COLO829 (cell line): ENCODE results near the gene THSD7B.
"Not testable (repeated sequence)": the region's sequence is repeated elsewhere in the genome, so short reads cannot be mapped to it uniquely, and the experiment has no call there.

Experiments
- DNase-seq: peaks from one replicate; pipeline ENCODE4 v3.0.0; 2012; ENCODE audit warnings: low spot score

THSD7B gene, protein sequence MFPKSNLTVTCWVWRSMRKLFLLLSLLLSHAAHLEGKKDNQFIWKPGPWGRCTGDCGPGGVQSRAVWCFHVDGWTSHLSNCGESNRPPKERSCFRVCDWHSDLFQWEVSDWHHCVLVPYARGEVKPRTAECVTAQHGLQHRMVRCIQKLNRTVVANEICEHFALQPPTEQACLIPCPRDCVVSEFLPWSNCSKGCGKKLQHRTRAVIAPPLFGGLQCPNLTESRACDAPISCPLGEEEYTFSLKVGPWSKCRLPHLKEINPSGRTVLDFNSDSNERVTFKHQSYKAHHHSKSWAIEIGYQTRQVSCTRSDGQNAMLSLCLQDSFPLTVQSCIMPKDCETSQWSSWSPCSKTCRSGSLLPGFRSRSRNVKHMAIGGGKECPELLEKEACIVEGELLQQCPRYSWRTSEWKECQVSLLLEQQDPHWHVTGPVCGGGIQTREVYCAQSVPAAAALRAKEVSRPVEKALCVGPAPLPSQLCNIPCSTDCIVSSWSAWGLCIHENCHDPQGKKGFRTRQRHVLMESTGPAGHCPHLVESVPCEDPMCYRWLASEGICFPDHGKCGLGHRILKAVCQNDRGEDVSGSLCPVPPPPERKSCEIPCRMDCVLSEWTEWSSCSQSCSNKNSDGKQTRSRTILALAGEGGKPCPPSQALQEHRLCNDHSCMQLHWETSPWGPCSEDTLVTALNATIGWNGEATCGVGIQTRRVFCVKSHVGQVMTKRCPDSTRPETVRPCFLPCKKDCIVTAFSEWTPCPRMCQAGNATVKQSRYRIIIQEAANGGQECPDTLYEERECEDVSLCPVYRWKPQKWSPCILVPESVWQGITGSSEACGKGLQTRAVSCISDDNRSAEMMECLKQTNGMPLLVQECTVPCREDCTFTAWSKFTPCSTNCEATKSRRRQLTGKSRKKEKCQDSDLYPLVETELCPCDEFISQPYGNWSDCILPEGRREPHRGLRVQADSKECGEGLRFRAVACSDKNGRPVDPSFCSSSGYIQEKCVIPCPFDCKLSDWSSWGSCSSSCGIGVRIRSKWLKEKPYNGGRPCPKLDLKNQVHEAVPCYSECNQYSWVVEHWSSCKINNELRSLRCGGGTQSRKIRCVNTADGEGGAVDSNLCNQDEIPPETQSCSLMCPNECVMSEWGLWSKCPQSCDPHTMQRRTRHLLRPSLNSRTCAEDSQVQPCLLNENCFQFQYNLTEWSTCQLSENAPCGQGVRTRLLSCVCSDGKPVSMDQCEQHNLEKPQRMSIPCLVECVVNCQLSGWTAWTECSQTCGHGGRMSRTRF (N-terminal part only)

DNA sequence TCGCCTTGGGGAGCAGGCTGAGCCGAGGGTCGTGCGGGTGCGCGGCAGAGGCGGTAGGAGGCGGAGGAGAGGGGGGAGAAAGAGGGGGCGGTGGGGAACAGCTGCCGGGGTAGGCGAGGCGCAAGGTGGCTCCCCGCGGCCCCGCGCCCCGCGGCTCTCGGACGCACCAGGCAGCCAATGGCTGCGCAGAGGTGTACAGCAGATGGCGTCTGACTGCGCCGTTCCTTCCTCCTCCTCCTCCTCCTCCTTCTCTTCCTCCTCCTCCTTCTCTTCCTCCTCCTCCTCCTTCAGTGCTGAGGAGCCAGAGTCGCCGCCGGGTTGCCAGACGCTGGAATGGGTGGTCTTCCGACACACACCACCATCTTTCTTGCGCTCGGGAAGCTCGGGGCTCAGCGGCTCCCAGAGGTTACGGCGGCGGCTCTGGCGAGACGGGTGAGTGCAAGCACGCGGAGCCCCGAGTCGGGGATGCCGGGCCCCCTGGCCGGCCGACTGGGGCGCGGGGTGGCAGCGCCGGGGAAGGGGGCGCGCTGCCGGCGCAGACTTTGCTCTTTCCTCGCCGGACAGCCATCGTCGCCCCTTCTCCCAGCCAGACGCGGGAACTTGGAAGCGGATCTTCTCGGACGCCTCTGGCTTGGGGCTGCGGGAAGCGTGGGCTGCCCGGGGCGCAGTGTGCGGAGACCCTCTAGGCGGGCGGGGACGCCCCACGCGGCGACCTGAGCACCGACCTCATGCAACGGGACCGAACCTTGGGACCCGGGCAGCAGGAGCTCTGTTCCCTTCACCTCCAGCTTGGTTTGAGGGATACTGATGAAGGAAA lies at the start of gene THSD7B:
Gene THSD7B, plus strand, starts transcription at position 290 of the 817 bp plus-strand sequence. CDS start 116,634 bp downstream, outside the sequence.
- no peak for DNase-seq

DNA sequence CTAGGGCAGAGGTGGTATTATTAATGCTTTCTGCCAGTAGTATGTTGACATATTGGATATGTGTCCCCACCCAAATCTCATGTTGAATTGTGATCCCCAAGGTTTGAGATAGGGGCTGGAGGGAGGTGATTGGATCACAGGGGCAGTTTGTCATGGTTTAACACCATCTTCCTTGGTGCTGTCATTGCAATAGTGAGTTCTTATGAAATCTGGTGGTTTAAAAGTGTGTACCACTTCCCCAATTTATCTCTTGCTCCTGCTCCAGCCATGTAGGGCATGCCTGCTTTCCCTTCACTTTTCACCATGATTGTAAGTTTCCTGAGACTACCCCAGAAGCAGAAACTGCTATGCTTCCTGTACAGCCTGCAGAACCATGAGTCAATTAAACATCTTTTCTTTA lies 47.1 kb upstream of the THSD7B start:
- no peak for DNase-seq

DNA sequence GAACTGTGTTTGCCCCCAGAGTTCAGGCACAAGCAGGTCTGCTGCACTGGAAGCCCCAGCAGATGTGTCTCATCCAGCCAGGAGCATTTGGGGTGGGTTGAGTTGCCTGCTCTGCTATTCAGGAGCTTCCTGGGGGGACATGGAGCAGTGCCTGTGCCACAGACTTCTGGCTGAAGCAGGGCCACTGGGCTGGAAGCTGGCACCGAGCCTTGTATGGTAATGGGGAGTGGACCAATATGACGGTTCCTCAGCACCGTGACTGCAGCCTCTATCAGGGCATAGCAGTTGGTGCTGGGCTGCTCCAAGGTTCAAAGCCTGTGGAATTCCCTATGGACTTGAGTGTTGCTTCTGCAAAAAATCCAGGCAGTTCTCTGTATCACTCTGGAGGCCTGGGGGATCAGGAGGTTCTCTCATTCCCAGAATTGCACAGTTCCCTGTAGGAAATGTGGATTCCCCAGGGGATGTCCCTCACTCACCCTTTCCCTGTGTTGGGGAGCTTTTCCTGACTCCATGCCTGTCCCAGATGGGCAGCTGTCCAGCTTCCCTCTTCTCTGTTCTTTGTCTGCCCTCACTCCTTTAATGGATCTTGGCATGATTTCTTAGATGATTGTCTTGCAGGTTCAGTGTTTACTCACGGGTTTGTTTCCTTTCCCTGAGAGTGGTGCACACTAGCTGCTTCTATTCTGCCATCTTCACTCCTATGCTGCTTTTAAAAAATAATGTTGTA lies 37.2 kb upstream of the THSD7B start:
- DNase-seq = no peak

DNA sequence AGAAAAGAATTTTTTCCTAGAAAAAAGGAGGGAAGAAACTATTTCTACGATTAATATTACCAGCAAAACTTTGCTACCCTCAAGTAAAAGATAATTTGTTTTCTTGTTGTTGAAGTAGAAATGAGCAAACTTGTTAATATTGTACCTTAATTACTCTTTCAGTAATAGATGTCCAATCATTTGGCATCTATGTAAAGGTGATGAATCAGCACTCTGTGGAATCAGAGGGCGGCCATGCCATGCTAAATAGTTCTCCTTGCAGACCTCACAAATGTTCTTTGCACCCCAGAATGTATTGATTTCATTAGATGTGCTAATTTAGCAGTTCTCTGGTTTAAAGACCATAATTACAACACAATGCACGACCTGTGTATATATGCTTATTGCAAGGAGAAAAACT lies 29.1 kb upstream of the THSD7B start:
- no peak for DNase-seq

DNA sequence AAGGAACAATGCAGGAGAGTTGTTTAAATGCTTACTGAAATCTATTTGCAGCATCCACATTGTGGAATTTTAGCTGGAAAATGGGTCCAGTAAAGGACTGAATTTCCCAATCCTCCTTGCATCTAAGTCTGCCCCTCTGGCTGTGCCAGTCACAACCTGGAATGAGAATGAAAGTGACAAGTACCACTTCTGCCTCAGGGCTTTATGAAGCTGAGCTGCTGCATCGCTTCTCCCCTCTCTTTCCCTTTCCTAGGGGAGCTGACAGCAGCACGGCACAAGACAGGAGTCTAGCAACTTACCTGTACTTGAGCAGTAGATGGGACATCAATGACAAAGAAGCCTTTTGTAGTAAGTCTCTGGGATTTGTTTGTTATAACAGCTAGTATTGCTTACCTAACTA lies 27.3 kb upstream of the THSD7B start:
- DNase-seq = no peak

DNA sequence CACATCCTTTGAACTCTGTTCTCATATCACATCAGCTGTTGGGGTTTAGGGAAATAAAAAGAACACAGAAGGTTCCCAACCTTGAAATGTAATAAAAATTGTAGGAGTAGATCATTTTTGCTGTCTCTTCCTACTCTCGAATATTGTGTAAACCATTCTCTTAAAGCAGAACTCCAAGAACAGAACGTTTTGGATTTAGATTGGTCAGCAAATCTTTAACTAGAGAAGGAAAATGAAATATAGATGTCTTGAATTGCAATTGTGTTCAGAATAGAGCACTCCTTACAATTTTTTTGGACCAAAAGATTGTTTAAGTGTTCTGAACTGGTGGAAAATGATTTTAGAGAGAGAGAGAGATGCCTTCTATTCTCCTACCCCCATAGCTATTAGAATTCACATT lies 23.9 kb upstream of the THSD7B start:
- DNase-seq = no peak

DNA sequence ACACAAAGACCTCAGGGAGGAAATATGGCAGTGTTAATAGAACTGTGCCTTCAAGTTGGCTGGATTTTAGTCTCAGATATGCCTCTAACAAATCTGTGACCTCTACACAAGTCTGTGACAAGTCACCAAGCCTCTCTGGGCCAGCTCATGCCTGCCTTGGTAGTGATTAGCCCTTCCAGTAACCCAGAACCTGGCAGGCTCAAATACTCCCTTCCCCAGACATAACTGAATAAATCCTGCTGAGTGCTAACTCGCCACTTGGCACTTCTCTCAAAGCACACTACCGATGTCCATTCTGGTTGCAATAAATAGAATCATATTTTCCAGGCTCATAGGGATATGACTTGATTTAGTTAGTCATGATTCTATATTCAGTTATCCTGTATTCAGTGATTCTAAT lies 15.3 kb upstream of the THSD7B start:
- DNase-seq = no peak

DNA sequence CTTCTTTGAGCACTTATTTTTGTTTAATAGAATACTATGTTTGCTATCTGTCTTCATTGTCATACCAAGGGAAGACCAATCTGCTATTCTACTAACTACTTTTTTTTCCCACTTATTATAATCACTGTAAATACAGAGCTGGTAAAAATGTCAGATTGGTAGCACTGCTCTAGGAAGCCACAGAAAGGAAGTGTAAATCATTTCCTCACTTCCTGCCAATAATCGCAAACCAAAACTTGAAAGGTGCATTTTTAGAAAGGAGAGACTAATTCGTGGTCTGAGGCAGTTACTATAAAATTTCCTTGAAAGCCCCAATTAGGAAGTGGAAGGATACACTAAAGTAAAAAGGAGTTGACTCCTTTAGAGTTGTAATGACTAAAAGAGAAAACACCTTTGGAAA lies 13.9 kb upstream of the THSD7B start:
- no peak for DNase-seq

DNA sequence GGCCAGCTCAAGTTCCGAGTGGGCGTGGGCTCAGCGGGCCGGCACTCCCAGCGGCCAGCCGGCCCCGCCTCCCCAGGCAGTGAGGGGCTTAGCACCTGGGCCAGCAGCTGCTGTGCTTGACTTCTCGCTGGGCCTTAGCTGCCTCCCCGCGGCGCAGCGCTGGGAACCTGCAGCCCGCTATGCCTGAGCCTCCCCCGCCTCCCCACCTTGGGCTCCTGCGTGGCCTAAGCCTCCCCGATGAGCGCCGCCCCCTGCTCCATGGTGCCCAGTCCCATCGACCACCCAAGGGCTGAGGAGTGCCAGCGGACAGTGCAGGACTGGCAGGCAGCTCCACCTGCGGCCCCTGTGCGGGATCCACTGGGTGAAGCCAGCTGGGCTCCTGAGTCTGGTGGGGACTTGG lies 6.8 kb upstream of the THSD7B start:
- DNase-seq = not testable (repeated sequence)

DNA sequence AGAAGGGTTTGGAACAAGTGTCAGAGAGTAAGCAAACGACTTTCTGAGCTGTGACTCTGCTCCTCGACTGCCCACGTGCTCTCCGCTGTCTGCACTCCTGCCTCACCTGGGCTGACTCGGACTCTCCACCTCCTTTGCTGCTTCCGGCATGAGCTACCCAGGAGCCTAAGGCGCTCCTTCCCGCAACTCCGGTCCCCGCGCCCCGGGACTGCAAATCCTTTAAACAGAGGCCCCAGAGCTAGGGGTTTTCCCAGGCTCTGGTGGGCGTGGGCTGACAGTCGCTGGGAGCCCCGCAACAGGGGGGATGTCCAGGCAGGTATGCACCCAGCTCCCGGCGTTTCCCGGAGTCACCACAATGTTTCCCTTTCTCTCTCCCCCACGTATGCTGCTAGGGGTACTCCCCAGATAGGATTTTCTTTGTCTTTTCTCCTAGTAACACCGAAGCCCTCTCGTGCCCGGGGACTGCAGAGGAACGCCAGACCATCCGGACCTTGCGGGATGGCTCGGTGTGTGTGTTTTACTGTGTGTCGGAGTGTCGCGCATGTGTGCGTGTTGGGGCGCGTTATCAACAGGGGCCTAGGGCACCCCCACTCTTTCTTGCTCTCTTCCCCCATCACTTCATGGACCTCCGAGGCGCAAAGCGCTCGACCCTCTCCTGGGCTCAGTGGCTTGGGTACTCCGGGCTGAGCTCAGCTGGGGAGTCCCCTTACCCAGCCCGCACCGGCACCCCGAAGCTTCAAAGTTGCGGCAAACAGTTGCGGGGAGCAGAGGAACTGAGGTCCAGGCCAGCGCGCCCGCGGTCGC lies 691 bp upstream of the THSD7B start:
- no peak for DNase-seq

DNA sequence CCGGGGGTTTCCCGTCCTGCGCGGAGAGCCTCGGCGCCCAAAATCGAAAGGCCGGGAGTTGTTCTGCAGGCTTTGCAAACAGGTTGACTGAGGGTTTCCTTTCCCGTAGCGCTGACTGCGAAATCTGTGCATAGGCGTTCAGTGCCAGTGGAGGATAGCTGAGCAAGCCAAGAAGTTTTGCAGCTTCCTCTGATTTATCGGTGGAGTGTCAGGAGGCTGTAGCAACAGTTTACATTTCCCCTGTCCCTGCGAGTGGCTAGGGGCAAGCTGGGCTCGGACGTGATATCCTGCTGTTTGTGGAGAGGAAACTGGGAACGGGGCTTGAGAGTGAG lies 694 bp downstream of the THSD7B start:
- no peak for DNase-seq

DNA sequence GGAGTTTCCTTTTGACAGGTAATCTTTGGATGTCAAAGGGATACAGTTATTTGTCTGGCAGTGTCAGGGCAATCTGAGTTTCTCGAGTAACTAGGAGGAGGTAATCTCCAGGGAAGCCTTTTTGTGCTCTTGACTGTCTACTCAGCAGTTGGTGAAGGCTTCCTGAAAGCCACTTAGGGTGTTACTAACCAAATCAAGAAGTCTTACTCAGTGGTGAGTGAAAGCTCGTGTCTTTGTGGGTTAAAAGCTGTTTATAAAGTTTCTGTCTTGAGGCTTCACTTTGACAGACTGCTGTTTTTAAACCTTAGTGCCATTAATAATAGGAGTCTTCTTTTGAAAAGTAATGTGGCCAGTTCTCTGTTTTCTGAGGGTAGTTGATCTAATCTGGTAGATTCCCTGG lies 1.7 kb downstream of the THSD7B start:
- no peak for DNase-seq

DNA sequence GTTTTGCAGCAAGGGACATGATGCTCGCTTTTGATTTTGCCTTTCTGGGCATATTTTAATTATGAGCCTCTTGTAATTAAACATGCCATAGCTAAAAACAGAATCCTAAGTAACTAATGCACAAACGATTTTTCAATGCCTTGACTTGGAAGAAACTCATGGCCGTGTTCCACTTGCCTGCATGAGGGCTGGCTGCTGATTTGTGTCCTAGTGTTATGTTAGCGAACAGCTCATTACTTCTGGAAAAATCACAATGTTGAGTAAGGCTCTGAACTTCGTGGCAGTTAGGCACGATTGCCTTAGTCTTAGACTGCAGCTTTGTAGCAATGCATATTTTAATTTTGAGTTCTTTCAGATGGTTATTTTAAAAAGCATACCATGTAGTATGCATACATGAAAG lies 4.5 kb downstream of the THSD7B start:
- DNase-seq = no peak

DNA sequence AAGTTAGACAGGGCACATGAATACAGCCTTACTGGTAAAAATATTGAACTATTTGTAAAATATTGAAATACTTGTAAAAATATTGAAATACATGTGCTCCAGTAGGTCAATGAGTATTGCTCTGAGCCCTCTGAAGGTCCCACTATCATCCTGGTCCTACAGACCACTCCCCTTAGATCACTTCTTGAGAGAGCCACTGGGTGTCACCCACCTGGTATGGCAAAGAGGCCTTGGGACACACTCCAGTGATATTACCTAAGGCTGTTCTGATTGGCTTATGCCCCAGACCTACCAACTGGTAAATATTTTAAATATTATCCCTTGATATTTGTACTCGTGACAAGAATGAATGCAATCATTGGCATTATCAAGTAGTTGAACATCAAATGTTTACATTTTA lies 5.0 kb downstream of the THSD7B start:
- DNase-seq = no peak

DNA sequence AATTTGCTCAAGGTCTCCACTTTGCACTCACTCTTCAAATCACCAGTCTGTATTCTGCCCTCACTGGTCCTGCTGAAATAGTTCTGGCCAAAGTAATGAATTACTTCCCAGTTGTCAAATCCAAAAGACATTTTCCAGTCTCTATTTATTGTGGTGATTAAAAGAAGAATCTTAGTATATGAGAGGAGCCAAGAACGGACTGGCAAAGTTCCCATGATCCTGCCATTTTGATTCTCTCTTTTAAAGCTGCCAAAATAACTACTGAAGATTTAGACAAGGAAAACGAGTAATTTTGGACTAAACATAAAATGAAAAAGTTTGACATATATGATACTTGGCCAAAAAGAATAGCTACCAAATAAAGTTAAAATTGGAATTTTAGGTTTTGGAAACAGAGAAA lies 12.0 kb downstream of the THSD7B start:
- no peak for DNase-seq

DNA sequence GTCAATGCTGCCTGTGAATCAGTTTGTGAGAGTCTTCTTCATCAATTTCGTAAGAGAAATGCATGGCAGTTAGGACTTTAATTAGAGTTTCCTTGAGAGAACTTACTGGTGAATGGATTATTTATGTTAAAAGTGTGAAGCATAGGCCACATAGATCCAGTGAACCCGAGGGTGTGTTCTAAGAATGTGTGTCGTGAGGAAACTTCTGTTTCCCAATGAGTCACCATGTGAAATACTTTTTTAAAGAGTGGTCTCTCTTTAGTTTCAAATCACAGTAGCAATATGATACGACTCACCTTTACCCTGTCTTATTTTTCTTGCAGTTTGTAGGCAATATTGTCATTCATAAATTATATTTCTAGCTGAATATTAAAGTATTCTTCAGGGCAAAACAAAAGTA lies 18.5 kb downstream of the THSD7B start:
- DNase-seq = no peak

DNA sequence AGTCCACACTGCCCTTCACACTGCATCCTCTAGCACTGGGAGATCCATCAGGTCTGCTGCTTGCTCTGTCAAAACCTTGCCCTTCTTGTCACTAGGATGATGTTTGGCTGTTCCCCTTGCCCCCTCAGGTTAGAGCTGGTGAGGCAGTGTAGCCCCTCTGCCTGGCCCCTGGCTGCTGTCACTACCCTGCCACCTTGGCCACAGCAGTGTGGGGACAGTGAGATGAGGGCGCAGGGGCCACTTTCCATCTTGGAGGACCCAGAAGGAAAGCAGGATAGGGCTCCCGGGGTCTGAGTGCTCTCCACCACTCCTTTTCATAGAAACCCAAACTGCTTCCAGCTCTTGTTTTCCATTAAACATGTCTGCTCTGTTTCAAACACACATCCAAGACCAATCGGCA lies 19.9 kb downstream of the THSD7B start:
- DNase-seq = no peak

DNA sequence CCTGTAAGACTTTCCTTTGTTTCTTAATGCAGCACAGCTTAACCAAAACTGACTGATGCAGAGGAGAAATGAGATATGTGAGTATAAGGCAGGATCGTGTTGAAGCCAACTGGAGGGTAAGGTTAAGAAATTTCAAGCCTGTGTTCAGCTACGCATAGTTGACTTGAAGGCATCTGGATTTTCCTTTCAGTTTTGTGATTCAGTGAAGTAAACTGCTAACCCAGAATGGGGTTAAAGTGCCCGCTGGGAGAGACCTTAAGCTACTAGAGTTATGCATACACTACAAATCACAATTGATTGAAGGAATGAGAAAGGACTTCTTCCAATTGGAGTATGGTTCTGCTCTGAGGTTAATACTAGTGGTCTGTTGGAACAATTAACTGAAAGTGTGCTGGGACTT lies 22.6 kb downstream of the THSD7B start:
- DNase-seq = no peak

DNA sequence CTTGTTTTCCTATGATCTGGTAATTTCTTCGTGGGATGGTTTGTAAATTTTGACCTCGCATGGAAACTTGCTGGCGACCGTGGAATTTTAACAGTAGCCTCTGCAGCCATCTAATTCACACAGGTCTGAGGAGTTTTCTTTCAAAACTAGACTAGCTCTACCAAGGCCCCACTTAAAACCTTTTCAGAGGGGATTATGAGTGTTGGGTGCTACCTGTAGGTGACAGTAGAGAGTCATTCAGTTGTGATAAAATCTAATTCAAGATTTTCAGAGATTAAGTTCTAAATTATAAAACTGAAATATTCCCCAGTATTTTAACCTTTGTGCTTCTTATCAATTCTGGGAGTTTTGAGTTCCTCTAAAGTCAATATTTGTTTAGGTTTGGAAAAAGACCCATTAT lies 31.0 kb downstream of the THSD7B start:
- DNase-seq = no peak

DNA sequence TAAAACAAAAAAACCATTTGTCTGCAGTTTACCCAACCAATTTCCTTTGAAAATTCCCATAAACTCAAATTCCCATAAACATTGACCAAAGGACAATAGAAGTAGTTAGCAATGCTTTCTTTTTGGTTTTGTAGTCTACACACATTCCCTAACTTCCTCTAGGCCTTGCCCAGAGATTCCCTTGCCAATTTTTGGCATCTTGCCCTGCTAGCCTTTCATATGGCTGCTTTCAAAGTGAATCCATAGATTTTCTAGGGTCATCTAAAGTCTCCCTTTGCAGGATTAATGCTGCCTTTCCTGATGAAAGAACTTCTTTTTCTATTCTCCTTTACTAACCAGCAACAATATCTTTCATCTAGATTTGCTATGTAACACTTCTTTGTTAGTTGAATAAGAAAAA lies 33.4 kb downstream of the THSD7B start:
- DNase-seq = no peak
